Ovary (tissue), 3 donors: Measurements from ENCODE around the gene MROH2A.

Experiments
- CTCF ChIP-seq, 3 donors: fragments of 450-650 bp in 2 of 3; fragments of 200-600 bp in 1 of 3; IDR thresholded peaks; one replicate each; pipeline versions ENCODE4 v1.5.1 to v1.8.0; 2016 to 2022; ENCODE audit warnings: antibody characterized with exemption in 3 of 3, mild to moderate bottlenecking in 1 of 3
- EP300 ChIP-seq: sonication (generic); formaldehyde crosslinking; IDR thresholded peaks from one replicate; pipeline ENCODE4 v1.6.1; 2017; ENCODE audit warnings: antibody characterized with exemption
- POLR2A ChIP-seq: fragments of 450-650 bp; IDR thresholded peaks from one replicate; pipeline ENCODE4 v1.6.1; 2017; ENCODE audit warnings: antibody characterized with exemption, mild to moderate bottlenecking, moderate library complexity
- donor health status: DM: no; HTN: no; CAD: no.

- TF ChIP-seq CTCF (IDR thresholded peaks at IDR 0.05): no peak
- no peak for TF ChIP-seq POLR2A
- no peak for TF ChIP-seq EP300
Observed at GRCh38 chr2:233846387-233847247, 68.5 kb downstream of the MROH2A start.
